HG03342 (cell line): ENCODE measurements around the gene HGF.

Experiments used
- ATAC-seq: cut with Tn5 transposase; IDR thresholded peaks from one replicate; pipeline ENCODE4 v1.9.1; 2021; ENCODE audit warnings: mild to moderate bottlenecking, moderate library complexity; ENCODE audit not compliant: unreplicated experiment

Gene HGF

DNA sequence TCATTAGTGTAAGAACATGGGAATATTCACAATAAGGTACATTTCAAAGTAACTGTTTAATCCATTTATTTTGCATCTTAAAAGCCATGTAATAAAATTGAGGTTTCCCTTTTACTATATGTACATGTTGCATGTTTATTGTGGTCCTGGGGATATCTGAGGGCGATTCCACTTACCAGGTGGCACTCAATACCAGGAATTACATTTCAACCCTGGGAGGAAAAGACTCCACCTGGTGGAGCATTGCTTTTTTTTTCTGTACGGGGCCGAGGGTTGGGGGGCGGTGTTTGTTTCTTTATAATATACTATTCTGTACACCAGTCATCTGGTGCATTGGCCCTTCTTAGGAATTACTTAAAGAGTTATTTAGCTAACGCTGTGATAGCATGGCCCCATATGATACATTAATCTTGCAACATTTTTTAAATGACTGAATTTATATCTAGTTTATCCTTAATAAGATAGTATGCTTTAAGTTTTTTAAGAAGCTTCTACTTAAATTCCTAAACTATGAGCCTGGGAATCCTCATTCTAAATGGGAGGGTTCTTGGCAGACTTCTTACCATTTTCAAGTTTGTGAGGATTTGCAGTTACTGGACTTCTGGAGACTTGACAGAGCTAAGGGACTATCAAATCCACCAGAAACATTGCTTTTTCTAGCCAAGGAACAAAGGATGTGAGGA is 7.2 kb upstream of the HGF start:
- no peak for ATAC-seq

- no peak for ATAC-seq
Measured at GRCh38 chr7:81776161-81776560, 6.3 kb upstream of the HGF start.

GRCh38 chr7:81775560-81775959 is 5.7 kb upstream of the HGF start:
- no peak for ATAC-seq

DNA sequence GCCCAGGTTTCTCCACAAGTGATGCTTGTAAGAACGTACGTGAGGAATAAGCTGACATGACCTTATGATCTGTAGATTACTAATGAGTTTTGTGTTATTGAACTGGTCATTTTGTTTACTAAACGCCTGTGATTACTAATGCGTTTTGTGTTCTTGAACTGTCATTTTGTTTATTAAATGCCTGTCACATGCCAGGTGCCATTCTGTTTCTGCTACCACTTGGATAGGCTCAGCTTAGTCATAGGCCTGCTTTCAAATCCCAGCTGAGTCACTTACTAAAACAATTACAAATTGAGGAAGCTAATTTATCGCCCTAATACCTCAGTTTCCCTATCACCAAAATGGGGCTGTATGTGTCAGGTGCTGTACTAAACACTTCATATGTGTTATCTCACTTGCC is 4.7 kb upstream of the HGF start:
- ATAC-seq, result no peak

- ATAC-seq, result no peak
Measured at GRCh38 chr7:81770728-81771223, 929 bp upstream of the HGF start.

DNA sequence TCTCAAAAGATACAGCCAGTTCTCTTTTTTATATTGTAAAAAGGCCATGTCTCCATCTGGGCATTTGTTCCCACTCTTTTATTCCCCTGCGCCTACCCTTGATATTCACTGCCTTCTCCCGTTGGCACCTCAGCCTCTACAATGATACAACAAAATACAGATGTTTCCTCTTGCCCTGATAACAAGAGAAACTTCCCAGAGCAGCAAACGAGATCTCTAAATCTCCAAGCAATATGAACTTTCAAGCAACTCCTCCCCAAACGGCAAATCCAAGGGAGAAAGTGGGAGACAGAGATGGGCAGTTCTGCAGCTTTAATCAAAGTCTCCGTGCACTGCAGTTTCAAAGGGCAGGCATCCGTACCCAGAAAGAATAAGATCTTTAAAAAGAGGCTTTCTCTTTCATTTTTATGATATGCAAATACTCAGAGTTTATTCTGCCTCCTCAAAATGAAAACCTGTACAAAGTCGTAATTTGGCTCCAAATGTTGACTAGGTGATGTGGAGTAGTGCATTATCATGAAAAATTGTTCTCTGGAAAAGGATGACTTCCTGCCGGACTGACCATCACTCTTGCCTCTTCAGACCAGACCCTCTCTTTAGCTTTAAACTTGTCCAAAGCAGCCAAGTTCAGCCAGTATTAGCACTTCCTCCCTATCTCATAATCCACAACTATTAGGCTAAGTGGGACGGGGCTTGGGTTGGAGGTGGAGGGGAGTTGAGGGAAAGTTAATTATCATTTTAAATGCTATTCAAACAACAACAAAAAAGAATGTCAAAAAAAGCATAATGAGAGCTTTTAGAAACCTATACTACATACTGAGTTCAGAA is 682 bp downstream of the HGF start:
- peak; percentile 54 for ATAC-seq

DNA sequence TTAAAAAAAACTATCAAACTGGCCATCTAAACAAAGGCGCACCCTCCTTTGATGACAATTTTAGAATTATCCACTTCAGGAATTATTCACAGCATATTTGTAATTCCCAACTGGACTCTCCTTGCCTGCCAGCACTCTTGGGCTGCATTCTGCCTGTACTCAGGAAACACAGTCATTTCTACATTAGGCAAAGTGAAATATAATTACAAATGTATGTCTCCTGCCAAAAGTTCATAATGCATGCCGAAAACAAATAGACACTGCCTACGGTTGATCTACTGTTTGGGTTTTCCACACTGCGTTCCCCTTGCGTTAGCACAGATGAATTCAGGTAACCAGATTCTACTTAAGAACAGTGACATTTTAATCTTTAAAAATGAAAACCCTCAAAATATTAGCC is 1.9 kb downstream of the HGF start:
- ATAC-seq, result no peak

GRCh38 chr7:81761821-81762220 is 8.0 kb downstream of the HGF start:
- no peak for ATAC-seq

DNA sequence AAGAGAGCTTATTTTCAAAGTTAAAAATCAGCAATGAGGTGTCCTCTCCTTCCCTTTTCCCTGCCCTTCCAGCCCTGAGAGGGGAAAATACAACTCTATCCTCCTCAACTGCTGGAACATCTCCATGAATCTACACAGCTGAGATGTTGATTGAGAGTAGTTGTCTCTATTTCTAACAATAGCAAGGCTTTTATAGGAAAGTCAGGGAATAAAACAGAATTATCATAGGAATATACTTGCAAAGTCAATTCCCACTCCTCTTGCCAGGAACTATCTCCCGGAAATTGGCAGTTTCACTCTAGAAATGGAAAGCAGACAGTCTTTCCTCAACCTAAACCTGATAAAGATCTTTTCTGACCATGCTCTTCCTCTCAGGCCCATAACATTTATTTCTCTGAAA is 8.8 kb downstream of the HGF start:
- ATAC-seq, result no peak

DNA sequence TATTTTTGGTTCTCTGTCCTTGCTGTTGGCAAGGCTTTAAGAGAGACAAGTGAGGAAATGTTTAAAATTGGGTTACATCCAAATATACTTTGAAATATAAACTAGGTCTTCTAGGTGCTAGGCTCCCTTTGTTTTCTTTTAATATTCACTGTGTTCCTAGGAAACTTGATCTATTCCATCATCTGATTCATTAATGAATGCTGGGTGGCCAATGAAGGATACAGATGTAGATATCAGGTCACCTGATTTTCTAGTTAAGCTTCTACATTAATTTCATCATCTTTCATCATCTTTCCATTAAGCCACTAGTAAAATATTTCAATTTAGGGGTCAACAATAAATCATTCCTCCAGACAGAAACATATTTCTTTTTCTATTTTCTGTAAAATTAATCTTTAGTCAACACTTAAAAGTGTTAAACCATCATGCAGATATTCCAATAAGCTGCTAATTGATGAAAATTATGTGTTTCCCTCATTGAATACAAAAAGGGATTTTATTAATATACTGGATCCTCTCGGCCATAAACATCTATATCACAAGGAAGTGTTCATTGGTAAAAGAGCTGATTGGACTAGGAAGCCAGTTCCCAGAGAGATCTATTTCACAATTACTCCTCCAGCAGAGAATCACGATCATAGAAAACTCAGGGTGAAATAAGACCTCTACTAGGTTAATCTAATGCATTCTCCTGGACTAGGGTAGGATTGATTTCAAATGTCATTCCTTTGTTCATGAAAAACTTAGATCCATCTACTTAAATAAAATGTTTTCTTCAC is 14.7 kb downstream of the HGF start:
- ATAC-seq, result no peak

DNA sequence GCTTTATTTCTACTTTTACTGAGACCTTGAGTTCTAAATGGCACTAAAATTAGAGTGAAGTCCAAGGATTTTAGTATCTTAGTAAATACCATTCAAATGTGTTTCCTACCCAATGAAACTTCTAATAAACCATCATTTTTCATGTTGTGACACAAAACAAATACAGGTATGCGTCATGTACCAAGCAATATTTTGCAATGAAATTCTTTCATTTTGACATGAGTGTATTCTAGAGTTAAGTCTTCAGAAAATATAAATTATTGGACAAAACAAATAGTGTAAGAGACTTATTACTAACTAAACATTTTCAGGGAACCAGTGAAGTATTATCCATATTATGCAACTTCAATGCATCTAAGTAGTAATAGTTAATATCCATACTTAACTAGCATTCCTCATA is 16.5 kb downstream of the HGF start:
- ATAC-seq, result no peak

- ATAC-seq, result no peak
Measured at GRCh38 chr7:81752318-81752714, 17.5 kb downstream of the HGF start.

- ATAC-seq, result no peak
Measured at GRCh38 chr7:81751619-81752317, 18.1 kb downstream of the HGF start.

GRCh38 chr7:81745637-81746036 is 24.2 kb downstream of the HGF start:
- ATAC-seq, result no peak

DNA sequence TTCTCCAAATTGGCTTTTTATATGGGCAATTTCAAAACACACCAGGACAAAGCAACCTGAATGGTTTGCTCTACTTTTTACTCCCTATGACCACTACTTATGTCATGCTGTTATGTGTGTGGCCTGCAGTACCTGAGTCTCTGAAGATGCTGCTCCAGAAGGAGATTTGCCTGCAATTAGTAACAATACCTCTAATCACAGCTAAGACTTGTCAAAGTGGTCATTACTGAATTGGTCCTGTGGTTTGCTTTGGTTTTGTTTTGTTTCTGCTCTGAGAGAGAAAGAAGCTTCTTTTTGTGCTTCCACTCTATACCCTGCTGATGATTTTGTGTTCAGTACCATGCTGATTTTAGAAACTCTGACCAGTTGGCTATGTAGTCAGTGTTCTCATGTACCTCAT is 25.5 kb downstream of the HGF start:
- no peak for ATAC-seq

GRCh38 chr7:81743665-81744064 is 26.2 kb downstream of the HGF start:
- no peak for ATAC-seq

DNA sequence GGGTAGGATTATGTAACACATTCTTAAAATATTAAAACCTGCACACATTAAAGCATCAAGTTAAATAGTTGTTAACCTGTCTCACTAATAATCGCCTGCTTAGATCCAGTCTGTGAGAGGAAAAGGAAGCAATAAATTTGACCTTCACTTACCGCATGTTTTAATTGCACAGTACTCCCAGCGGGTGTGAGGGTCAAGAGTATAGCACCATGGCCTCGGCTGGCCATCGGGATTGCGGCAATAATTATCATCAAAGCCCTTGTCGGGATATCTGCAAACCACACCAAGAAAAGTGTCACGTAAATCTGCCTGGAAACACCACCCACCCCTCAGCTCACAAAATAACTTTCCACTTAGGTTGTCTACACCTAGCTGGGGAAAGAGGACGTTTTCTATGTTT is 26.6 kb downstream of the HGF start:
- no peak for ATAC-seq

- no peak for ATAC-seq
Measured at GRCh38 chr7:81740403-81740802, 29.4 kb downstream of the HGF start.

DNA sequence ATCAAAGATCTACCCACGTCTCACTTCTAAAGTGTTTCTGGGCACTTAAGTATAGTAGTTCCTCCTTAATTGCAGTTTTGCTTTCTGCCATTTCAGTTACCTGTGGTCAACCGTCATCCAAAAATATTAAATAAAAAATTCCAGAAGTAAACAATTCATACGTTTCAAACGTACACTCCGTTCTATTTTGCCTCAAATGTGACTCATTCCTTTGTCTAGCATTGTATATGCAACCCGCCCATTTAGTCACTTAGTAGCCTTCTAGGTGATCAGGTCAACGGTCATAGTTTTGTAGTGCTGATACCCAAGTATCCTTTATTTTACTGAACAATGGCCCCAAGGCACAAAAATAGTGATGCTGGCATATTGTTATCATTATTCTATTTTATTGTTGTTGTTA is 33.8 kb downstream of the HGF start:
- no peak for ATAC-seq

DNA sequence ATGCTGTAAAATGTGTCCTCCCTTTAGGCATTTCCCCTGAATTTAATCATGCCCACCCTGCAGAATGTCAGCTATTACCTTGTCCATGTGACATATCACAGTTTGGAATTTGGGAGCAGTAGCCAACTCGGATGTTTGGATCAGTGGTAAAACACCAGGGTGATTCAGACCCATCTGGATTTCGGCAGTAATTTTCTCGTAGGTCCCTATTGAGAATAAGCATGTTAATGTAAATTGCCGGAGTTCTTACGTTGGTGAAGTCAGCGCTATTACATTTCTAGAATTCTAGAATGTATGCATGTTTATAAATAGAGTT is 44.1 kb downstream of the HGF start:
- no peak for ATAC-seq
